GM23248 (cell line): ENCODE results near the gene STYXL2. TPM values are rescaled to one million over a fixed set of nuclear protein-coding genes. Genes with fewer than 3 reads are reported as not detected.

ENCODE experiments used
- DNase-seq: peaks from one replicate; pipeline ENCODE4 v3.0.0-alpha.2; 2015
- H2AFZ ChIP-seq: fragments of 200-600 bp; sonication (generic); 2 replicates; pipeline ENCODE4 v1.6.1; 2016; ENCODE audit warnings: antibody characterized with exemption
- H3F3A ChIP-seq: fragments of 200-600 bp; sonication (generic); 2 replicates; pipeline ENCODE4 v1.6.1; 2016; ENCODE audit warnings: mild to moderate bottlenecking, antibody characterized with exemption, mixed run types; ENCODE audit not compliant: insufficient read depth
- H3K27ac ChIP-seq: fragments of 200-600 bp; sonication (generic); 2 replicates; pipeline ENCODE4 v1.5.1; 2016; ENCODE audit warnings: mild to moderate bottlenecking
- H3K27me3 ChIP-seq: fragments of 200-600 bp; sonication (generic); replicated peaks from 2 replicates; pipeline ENCODE4 v1.6.1; 2016; ENCODE audit warnings: mild to moderate bottlenecking; ENCODE audit not compliant: insufficient read depth
- H3K36me3 ChIP-seq: fragments of 200-600 bp; sonication (generic); 2 replicates; pipeline ENCODE4 v1.6.1; 2016; ENCODE audit warnings: low read depth, mild to moderate bottlenecking
- H3K4me1 ChIP-seq: fragments of 200-600 bp; sonication (generic); 2 replicates; pipeline ENCODE4 v1.6.1; 2016; ENCODE audit warnings: mild to moderate bottlenecking; ENCODE audit not compliant: insufficient read depth
- H3K4me2 ChIP-seq: fragments of 200-600 bp; sonication (generic); one replicate; pipeline ENCODE4 v1.6.1; 2016; ENCODE audit warnings: mild to moderate bottlenecking; ENCODE audit not compliant: unreplicated experiment
- H3K4me3 ChIP-seq: fragments of 200-600 bp; sonication (generic); 2 replicates; pipeline ENCODE4 v1.5.1; 2016; ENCODE audit warnings: mild to moderate bottlenecking
- H3K79me2 ChIP-seq: fragments of 200-600 bp; sonication (generic); 2 replicates; pipeline ENCODE4 v1.6.1; 2016; ENCODE audit warnings: mild to moderate bottlenecking; ENCODE audit not compliant: insufficient read depth
- H3K9ac ChIP-seq: fragments of 200-600 bp; sonication (generic); 2 replicates; pipeline ENCODE4 v1.6.1; 2016; ENCODE audit warnings: mild to moderate bottlenecking
- H3K9me2 ChIP-seq: fragments of 200-600 bp; sonication (generic); 2 replicates; pipeline ENCODE4 v1.6.1; 2016; ENCODE audit warnings: mixed run types, mild to moderate bottlenecking, moderate library complexity; ENCODE audit not compliant: insufficient read depth
- H3K9me3 ChIP-seq: fragments of 200-600 bp; sonication (generic); one replicate; pipeline ENCODE4 v1.6.1; 2017; ENCODE audit warnings: low read depth
- H4K20me1 ChIP-seq: fragments of 200-600 bp; sonication (generic); 2 replicates; pipeline ENCODE4 v1.6.0; 2016; ENCODE audit not compliant: insufficient read depth
- EZH2 ChIP-seq: fragments of 200-600 bp; sonication (generic); IDR thresholded peaks from 2 replicates; pipeline ENCODE4 v1.6.1; 2018; ENCODE audit warnings: antibody characterized with exemption, mild to moderate bottlenecking; ENCODE audit not compliant: insufficient read depth, poor library complexity, severe bottlenecking
- EZH2phosphoT487 ChIP-seq: fragments of 200-600 bp; sonication (generic); IDR thresholded peaks from 2 replicates; pipeline ENCODE4 v1.6.1; 2018; ENCODE audit warnings: antibody characterized with exemption, moderate library complexity, mild to moderate bottlenecking, low read depth; ENCODE audit not compliant: insufficient read depth
- WGBS, 2 experiments: methylation state at CpG; one replicate each; pipeline ENCODE4 v1.1.6; 2015 to 2017; ENCODE audit warnings: low lambda C conversion rate in 2 of 2, low coverage in 1 of 2; ENCODE audit errors: missing lambda C conversion rate in 2 of 2; 5-methylcytosine and 5-hydroxymethylcytosine counted together
- in situ Hi-C: fragments of 300-500 bp; cut with MboI; formaldehyde crosslinking; loops from 2 replicates; pipeline ENCODE4 v1.15.0; 2020
- polyA plus RNA-seq: library from polyadenylated mRNA; unstranded; fragments of >200 nt; fragmentation: Nextera tagmentation; extraction: Ambion mirVana; gene quantifications from 2 replicates; pipeline ENCODE4 v1.2.1, GENCODE V29; 2016
- total RNA-seq: library from RNA; depleted of rRNA; stranded (reverse); fragments of >200 nt; shearing (Covaris generic); gene quantifications from 2 replicates; pipeline ENCODE4 v1.2.3, GENCODE V29; 2014

Gene STYXL2
- total and polyA plus RNA-seq, 2 experiments from 2014 or later, result not detected

DNA sequence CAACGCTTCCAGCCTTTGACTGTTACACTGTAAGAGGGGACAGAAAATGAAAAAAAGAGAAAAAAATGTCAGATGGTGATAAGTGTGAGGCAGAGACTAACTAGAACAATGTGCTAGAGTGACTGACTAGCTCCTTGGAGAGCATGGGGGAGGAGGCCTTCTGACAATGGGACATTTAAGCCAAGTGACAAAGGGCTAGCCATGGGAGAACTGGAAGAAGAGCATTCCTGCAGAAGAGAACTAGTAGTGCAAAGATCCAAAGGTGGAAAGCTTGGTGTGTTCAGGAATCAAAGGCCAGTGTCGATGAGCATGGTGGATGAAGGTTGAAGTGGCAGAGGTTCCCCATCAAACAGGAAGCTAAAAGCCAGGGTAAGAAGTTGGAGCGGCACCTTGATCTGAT, 25.8 kb downstream of the STYXL2 start:
- peaks cover 39% of the 10 kb centered on the region for H3K27me3 ChIP-seq
- H3K4me3 ChIP-seq, result no peak overlapping the region
- no peak for DNase-seq
- 53 to 71% methylated on average over 3 of the region's 3 CpGs for WGBS, 2 experiments
- H3K27ac ChIP-seq, result no peak overlapping the region
- H3K36me3 ChIP-seq, result no peaks in the 10 kb centered on the region
- no peaks in the 10 kb centered on the region for H3K4me1 ChIP-seq
- in situ Hi-C loops, result no loop called here
- no peaks in the 10 kb centered on the region for H4K20me1 ChIP-seq
- H2AFZ ChIP-seq, result no peak overlapping the region
- H3K9ac ChIP-seq, result no peak overlapping the region
- no peaks in the 10 kb centered on the region for H3K9me3 ChIP-seq
- no peak overlapping the region for H3K4me2 ChIP-seq
- no peaks in the 10 kb centered on the region for H3F3A ChIP-seq
- no peak for TF ChIP-seq EZH2
- TF ChIP-seq EZH2phosphoT487, result no peak
- no peaks in the 10 kb centered on the region for H3K79me2 ChIP-seq
- H3K9me2 ChIP-seq, result no peaks in the 10 kb centered on the region

DNA sequence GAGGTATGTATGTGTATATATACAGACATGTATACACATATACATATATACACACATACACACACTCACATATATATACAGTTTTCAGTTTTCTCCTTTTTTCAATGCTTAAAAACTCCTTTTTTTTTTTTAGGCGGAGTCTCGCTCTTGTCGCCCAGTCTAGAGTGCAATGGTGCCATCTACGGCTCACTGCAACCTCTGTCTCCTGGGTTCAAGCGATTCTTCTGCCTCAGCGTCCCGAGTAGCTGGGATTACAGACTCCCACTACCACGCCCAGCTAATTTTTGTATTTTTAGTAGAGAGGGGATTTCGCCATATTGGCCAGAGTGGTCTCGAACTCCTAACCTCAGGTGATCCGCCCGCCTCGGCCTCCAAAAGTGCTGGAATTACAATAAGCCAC, 27.0 kb downstream of the STYXL2 start:
- Histone ChIP-seq H3K9me2 (no peaks in the 10 kb centered on the region), H3K27ac (no peak overlapping the region), H3K79me2 (no peaks in the 10 kb centered on the region), H3K4me1 (no peaks in the 10 kb centered on the region), H3K4me3 (peak overlapping the region; percentile 59; the same call in 1 of the 2 replicates), H3K9me3 (no peaks in the 10 kb centered on the region), H2AFZ (peak overlapping the region; percentile 60), H4K20me1 (no peaks in the 10 kb centered on the region), H3K27me3 (peaks cover 27% of the 10 kb centered on the region), H3K4me2 (peak overlapping the region; percentile 42), H3K36me3 (no peaks in the 10 kb centered on the region), H3K9ac (no peak overlapping the region), H3F3A (no peaks in the 10 kb centered on the region)
- TF ChIP-seq EZH2phosphoT487, result no peak
- TF ChIP-seq EZH2, result no peak
- in situ Hi-C loops, result no loop called here
- no peak for DNase-seq
- 39% methylated on average over 13 of the region's 13 CpGs for WGBS, 2 experiments

DNA sequence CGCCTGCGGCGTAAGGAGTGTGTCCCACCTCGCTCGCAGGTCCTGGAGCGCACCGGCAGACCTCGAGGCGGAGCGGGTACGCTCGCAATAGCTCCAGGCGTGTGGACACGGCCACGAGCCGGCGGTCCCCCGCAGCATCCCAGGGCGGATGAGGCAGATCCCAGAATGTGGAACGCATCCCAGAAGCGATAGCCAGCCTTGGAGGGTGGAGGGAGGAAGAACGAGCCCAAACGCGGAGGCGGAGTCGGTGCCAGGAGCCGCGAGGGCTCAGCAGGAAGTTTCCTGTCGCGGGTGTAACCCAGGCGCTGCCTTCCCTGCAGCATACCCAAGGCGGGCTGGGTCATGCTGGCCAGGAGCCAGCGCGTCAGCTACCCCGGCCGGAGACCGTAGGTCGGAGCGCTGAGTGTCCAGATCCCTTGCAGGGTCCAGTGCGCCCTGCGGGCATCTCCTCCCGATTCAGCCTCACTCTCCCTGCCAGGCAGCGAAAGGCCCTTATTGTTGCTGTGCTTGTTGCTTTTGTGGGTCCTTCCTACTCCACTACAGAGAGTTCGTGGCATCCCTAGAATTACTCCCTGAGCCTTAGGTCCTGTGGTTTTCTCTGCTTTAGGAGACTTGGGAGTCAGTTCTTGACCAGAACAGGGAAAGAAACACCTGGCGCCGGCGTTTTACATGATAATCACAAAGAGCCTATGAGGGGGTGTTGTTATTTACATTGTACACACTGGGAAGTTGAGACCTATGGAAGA, 27.7 kb downstream of the STYXL2 start:
- peak; percentile 44 for DNase-seq
- Histone ChIP-seq H3K27me3 (peaks cover 23% of the 10 kb centered on the region), H3K79me2 (no peaks in the 10 kb centered on the region), H3K9ac (no peak overlapping the region), H3K9me2 (no peaks in the 10 kb centered on the region), H2AFZ (peak overlapping the region; percentile 60), H4K20me1 (no peaks in the 10 kb centered on the region), H3K27ac (no peak overlapping the region), H3K4me1 (no peaks in the 10 kb centered on the region), H3K9me3 (no peaks in the 10 kb centered on the region), H3F3A (no peaks in the 10 kb centered on the region), H3K36me3 (no peaks in the 10 kb centered on the region), H3K4me2 (peak overlapping the region; percentile 42), H3K4me3 (peak overlapping the region; percentile 59)
- WGBS, 2 experiments, result 13 to 15% methylated on average over 36 to 46 of the region's 47 CpGs
- TF ChIP-seq EZH2, result no peak
- TF ChIP-seq EZH2phosphoT487, result no peak
- in situ Hi-C loops, result no loop called here

DNA sequence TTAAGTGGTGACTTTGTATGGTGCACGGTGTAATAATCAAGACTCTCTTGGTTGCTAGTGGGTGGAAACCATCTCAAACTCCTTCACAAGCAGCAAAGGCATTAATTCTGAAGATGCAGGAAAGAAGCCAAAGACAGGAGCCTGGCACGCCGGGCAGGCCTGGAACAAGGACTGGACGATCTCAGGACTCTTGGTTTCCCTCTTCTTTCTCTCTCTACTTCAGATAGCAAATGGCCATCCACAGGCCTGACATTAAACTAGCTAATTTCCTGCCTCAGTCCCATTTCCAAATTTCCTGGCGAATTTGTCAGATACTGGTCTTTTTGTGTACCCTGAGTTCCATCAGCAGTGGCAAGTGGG, 28.2 kb downstream of the STYXL2 start:
- TF ChIP-seq EZH2 (no peak), EZH2phosphoT487 (no peak)
- no peaks in the 10 kb centered on the region for H4K20me1 ChIP-seq
- no peaks in the 10 kb centered on the region for H3K79me2 ChIP-seq
- no peak overlapping the region for H3K27ac ChIP-seq
- H2AFZ ChIP-seq, result no peak overlapping the region
- H3K27me3 ChIP-seq, result peaks cover 23% of the 10 kb centered on the region
- H3K4me3 ChIP-seq, result no peak overlapping the region
- H3K9ac ChIP-seq, result no peak overlapping the region
- H3K9me2 ChIP-seq, result no peaks in the 10 kb centered on the region
- in situ Hi-C loops, result no loop called here
- H3F3A ChIP-seq, result no peaks in the 10 kb centered on the region
- WGBS, 2 experiments, result 62% methylated on average over 5 of the region's 5 CpGs
- H3K4me2 ChIP-seq, result no peak overlapping the region
- no peaks in the 10 kb centered on the region for H3K9me3 ChIP-seq
- H3K36me3 ChIP-seq, result no peaks in the 10 kb centered on the region
- DNase-seq, result no peak
- no peaks in the 10 kb centered on the region for H3K4me1 ChIP-seq
